IPS DF 6.9 (cell line): Measurements from ENCODE around the gene DSCAM.

ENCODE experiments used
- DNase-seq: peaks from one replicate; pipeline ENCODE4 v3.0.0-alpha.2; 2013; ENCODE audit warnings: low read depth, low spot score
- H3K27ac ChIP-seq: one replicate; pipeline ENCODE4 v1.5.1; 2013; ENCODE audit warnings: low read length, control low read depth
- H3K27me3 ChIP-seq: 2 replicates; pipeline ENCODE4 v1.6.1; 2013; ENCODE audit warnings: mild to moderate bottlenecking, low read length; ENCODE audit not compliant: control insufficient read depth, insufficient read depth
- H3K36me3 ChIP-seq: 2 replicates; pipeline ENCODE4 v1.6.1; 2013; ENCODE audit warnings: low read length; ENCODE audit not compliant: control insufficient read depth, insufficient read depth
- H3K4me1 ChIP-seq: 2 replicates; pipeline ENCODE4 v1.6.1; 2013; ENCODE audit warnings: low read length; ENCODE audit not compliant: control insufficient read depth, insufficient read depth
- H3K4me3 ChIP-seq: 2 replicates; pipeline ENCODE4 v1.5.1; 2013; ENCODE audit warnings: mild to moderate bottlenecking, low read length
- H3K9me3 ChIP-seq: 2 replicates; pipeline ENCODE4 v1.6.1; 2013; ENCODE audit warnings: low read length, inconsistent platforms; ENCODE audit not compliant: control insufficient read depth, insufficient read depth
- WGBS: extraction: QIAGEN DNeasy Blood & Tissue Kit; methylation state at CpG from one replicate; pipeline ENCODE4 v1.1.7; 2013; ENCODE audit warnings: mixed read lengths, missing lambda C conversion rate; ENCODE audit not compliant: insufficient read length, insufficient coverage; 5-methylcytosine and 5-hydroxymethylcytosine counted together

DSCAM gene

GRCh38 chr21:40481764-40482163 lies 365.2 kb downstream of the DSCAM start:
- no CpG with 5 or more reads among the region's 9 CpGs for WGBS
- peaks cover 3% of the 10 kb centered on the region for H3K9me3 ChIP-seq
- DNase-seq, result no peak

GRCh38 chr21:40474513-40474912 lies 372.4 kb downstream of the DSCAM start:
- Histone ChIP-seq H3K27ac (no peak overlapping the region), H3K4me1 (no peaks in the 10 kb centered on the region), H3K4me3 (no peak overlapping the region), H3K9me3 (peaks cover 7% of the 10 kb centered on the region), H3K27me3 (no peaks in the 10 kb centered on the region), H3K36me3 (no peaks in the 10 kb centered on the region)
- DNase-seq, result no peak
- no CpG with 5 or more reads among the region's 15 CpGs for WGBS

More at GRCh38 chr21:40481764-40482163, 365.2 kb downstream of the DSCAM start:
- Histone ChIP-seq H3K36me3 (no peaks in the 10 kb centered on the region), H3K27me3 (no peaks in the 10 kb centered on the region), H3K4me3 (no peak overlapping the region), H3K4me1 (no peaks in the 10 kb centered on the region), H3K27ac (no peak overlapping the region)

DNA sequence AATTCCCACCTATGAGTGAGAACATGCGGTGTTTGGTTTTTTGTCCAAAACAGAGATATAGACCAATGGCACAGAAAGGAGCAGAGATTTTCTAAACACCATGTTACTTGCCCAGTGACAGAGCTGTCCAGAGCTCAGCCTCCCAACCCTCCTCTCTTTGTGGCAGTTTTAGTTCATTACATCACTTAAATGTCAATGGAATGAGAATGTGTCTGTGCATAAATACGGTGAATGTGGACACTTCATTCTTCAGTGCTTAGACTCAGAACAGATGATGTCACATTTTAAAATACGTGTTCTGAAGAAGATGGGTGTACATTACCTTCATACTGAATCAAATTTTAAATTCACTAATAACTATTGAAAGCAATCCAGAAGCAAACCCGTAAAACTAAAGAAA lies 374.9 kb downstream of the DSCAM start:
- no peaks in the 10 kb centered on the region for H3K27me3 ChIP-seq
- H3K4me3 ChIP-seq, result no peak overlapping the region
- WGBS, result no CpG with 5 or more reads among the region's 4 CpGs
- no peak overlapping the region for H3K27ac ChIP-seq
- DNase-seq, result no peak
- H3K4me1 ChIP-seq, result no peaks in the 10 kb centered on the region
- H3K9me3 ChIP-seq, result peaks cover 9% of the 10 kb centered on the region
- no peaks in the 10 kb centered on the region for H3K36me3 ChIP-seq

GRCh38 chr21:40471103-40471502 lies 375.9 kb downstream of the DSCAM start:
- no peak for DNase-seq
- Histone ChIP-seq H3K4me3 (no peak overlapping the region), H3K27ac (no peak overlapping the region), H3K27me3 (no peaks in the 10 kb centered on the region), H3K36me3 (no peaks in the 10 kb centered on the region), H3K9me3 (peaks cover 9% of the 10 kb centered on the region), H3K4me1 (no peaks in the 10 kb centered on the region)
- WGBS, result no CpG with 5 or more reads among the region's 2 CpGs

DNA sequence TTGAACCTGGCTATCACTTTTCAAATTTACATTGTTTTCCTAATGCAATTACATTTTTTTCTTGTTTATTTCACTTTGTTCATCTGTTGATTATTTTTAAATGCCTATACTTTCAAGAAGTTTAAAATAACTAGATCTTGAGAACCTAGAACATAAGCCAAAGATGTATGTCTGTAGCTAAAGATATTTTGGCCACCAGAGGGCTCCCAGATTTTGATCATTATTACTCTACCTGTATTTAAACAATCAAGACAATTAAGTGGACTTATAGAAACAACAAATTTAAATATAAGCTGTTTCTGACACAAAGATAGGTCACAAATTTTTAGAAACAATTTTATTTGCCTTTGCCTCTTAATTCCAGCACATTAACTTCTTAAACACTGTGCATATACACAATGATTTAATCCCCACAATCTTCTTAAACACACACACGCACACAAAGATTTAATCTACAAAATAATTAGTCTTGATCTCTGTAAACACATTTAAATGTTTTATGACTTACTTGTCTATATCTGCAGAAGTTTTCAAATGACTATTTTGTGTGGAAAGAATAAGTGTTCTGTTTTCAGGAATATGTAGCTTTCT lies 380.0 kb downstream of the DSCAM start:
- Histone ChIP-seq H3K27ac (no peak overlapping the region), H3K36me3 (no peaks in the 10 kb centered on the region), H3K4me3 (no peak overlapping the region), H3K27me3 (no peaks in the 10 kb centered on the region), H3K4me1 (no peaks in the 10 kb centered on the region), H3K9me3 (peaks cover 6% of the 10 kb centered on the region)
- DNase-seq, result no peak
- 100% methylated on average over 1 of the region's 1 CpG for WGBS

- no peaks in the 10 kb centered on the region for H3K27me3 ChIP-seq
- H3K4me3 ChIP-seq, result no peak overlapping the region
- WGBS, result no CpG with 5 or more reads among the region's 7 CpGs
- H3K4me1 ChIP-seq, result no peaks in the 10 kb centered on the region
- H3K36me3 ChIP-seq, result no peaks in the 10 kb centered on the region
- no peak overlapping the region for H3K27ac ChIP-seq
- H3K9me3 ChIP-seq, result peaks cover 8% of the 10 kb centered on the region
- no peak for DNase-seq
Observed at GRCh38 chr21:40465382-40465781, 381.6 kb downstream of the DSCAM start.

- no peaks in the 10 kb centered on the region for H3K27me3 ChIP-seq
- H3K36me3 ChIP-seq, result no peaks in the 10 kb centered on the region
- WGBS, result no CpG with 5 or more reads among the region's 2 CpGs
- no peaks in the 10 kb centered on the region for H3K4me1 ChIP-seq
- H3K4me3 ChIP-seq, result no peak overlapping the region
- DNase-seq, result no peak
- peaks cover 7% of the 10 kb centered on the region for H3K9me3 ChIP-seq
- H3K27ac ChIP-seq, result no peak overlapping the region
Observed at GRCh38 chr21:40463176-40463575, 383.8 kb downstream of the DSCAM start.

DNA sequence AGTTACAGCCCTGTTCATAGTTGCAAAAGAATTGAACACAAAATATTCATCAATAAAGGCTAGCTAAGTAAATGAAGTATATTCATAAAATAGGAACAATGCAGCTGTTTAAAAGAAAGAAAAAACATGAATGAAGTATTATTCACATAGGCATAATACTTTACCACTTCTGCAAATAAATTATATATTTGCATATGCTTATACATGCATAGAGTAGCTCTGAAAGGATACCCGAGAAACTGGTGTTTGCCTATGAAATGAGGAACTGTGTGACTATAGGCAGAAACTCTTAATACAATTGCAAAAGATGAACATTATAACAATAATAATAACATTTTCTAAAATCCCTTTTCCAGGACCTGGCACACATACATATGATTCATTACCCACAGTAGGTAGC lies 385.9 kb downstream of the DSCAM start:
- Histone ChIP-seq H3K9me3 (peaks cover 7% of the 10 kb centered on the region), H3K36me3 (no peaks in the 10 kb centered on the region), H3K4me3 (no peak overlapping the region), H3K4me1 (no peaks in the 10 kb centered on the region), H3K27me3 (no peaks in the 10 kb centered on the region), H3K27ac (no peak overlapping the region)
- WGBS, result no CpG with 5 or more reads among the region's 1 CpG
- DNase-seq, result no peak

DNA sequence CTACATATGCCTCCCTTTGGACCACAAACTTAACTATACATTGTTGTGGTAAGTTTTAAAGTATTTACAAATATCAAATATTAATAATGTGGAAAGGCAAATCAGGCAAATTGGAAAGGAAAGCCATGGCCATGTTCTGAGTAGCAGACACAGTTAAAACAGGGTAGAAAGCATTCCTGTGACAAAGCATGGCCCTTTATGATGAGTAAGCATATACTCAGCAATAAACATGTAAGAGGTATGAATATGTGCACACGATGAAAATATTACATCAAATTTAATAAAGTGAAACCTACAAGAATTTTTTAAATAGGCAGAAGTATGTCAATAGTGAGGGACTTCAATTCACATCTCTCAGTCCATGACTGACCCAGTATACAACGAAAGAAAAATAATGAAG lies 389.2 kb downstream of the DSCAM start:
- H3K4me1 ChIP-seq, result no peaks in the 10 kb centered on the region
- no peaks in the 10 kb centered on the region for H3K27me3 ChIP-seq
- DNase-seq, result no peak
- no peaks in the 10 kb centered on the region for H3K36me3 ChIP-seq
- peaks cover 2% of the 10 kb centered on the region for H3K9me3 ChIP-seq
- no CpG with 5 or more reads among the region's 2 CpGs for WGBS
- H3K27ac ChIP-seq, result no peak overlapping the region
- H3K4me3 ChIP-seq, result no peak overlapping the region

DNA sequence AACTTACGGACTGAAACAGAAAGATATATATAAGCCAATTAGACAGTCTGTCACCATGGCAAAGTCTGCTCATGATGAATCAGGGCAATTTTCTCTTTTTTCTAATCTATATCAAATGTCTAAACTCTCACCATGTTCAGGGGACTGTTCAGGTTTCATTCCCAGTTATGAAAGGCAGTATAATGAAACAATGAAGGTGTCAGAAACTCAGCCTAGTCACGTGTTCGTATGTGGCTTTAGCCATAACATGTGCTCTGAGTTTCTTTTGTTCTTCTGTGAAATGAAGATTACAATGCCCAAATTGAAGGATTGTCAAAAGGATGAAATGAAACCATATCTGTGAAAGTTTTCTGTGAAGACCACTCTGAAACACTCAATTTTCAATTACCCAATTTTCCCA lies 392.9 kb downstream of the DSCAM start:
- Histone ChIP-seq H3K27ac (no peak overlapping the region), H3K9me3 (peaks cover 3% of the 10 kb centered on the region), H3K36me3 (no peaks in the 10 kb centered on the region), H3K4me1 (no peaks in the 10 kb centered on the region), H3K27me3 (no peaks in the 10 kb centered on the region), H3K4me3 (no peak overlapping the region)
- no CpG with 5 or more reads among the region's 3 CpGs for WGBS
- DNase-seq, result no peak

GRCh38 chr21:40453183-40453582 lies 393.8 kb downstream of the DSCAM start:
- Histone ChIP-seq H3K36me3 (no peaks in the 10 kb centered on the region), H3K27ac (no peak overlapping the region), H3K4me3 (no peak overlapping the region), H3K4me1 (no peaks in the 10 kb centered on the region), H3K9me3 (peaks cover 3% of the 10 kb centered on the region), H3K27me3 (no peaks in the 10 kb centered on the region)
- no peak for DNase-seq
- no CpG with 5 or more reads among the region's 3 CpGs for WGBS
